HepG2 (cell line): Measurements from ENCODE around the gene RACGAP1. TPM values are rescaled to one million over a fixed set of nuclear protein-coding genes. Genes with fewer than 3 reads are reported as not detected.

Source experiments
- ATAC-seq: fragments of 200-7000 bp; cut with Tn5 transposase; 3 replicates; pipeline ENCODE4 v1.9.1; 2020; ENCODE audit warnings: mild to moderate bottlenecking, moderate library complexity
- BruUV-seq: library from RNA; stranded (reverse); fragments of 400-500 nt; replicated peaks from 2 replicates; lab custom pipeline; 2021; lab: Mats Ljungman, UMichigan
- CTCF ChIA-PET: fragments of 300-600 bp; formaldehyde crosslinking; extraction: SDS; loops from one replicate; lab custom pipeline; 2021; ENCODE audit warnings: low total read pairs, inconsistent platforms, low intra/inter-chr PET ratio; lab: Yijun Ruan, JAX
- POLR2A ChIA-PET: fragments of 350-600 bp; sonication (Branson Sonifier 250); formaldehyde crosslinking; loops from one replicate; lab custom pipeline; 2020; ENCODE audit warnings: antibody characterized with exemption, inconsistent platforms; lab: Yijun Ruan, JAX
- DNase-seq: peaks from one replicate; pipeline ENCODE4 v3.0.0-alpha.2; 2015; ENCODE audit warnings: low spot score
- FAIRE-seq: peaks from 3 replicates; lab custom pipeline; 2011; peaks lifted over from hg19 to GRCh38; lab: Jason Lieb, UNC
- H2AFZ ChIP-seq: one replicate; pipeline ENCODE4 v1.6.1; 2011; ENCODE audit warnings: low read length, inconsistent platforms
- H3K27ac ChIP-seq: fragments of 300-600 bp; 3 replicates; pipeline ENCODE4 v1.8.0; 2011; ENCODE audit warnings: mixed run types, mild to moderate bottlenecking, mixed read lengths, low read length, inconsistent platforms; ENCODE audit not compliant: insufficient read depth; ENCODE audit errors: extremely low read length
- H3K27me3 ChIP-seq, 2 experiments: fragments of 200-600 bp in 1 of 2; 2 replicates in 1 of 2; 3 replicates in 1 of 2; pipeline versions ENCODE4 v1.6.0 to v1.8.0; 2011; ENCODE audit warnings: low read length in 2 of 2, mild to moderate bottlenecking in 2 of 2, moderate library complexity in 2 of 2, inconsistent platforms in 1 of 2; ENCODE audit not compliant: insufficient read depth in 2 of 2, control insufficient read depth in 1 of 2
- H3K36me3 ChIP-seq, 2 experiments: fragments of 200-600 bp in 1 of 2; replicated peaks in 1 of 2; 2 replicates in 1 of 2; 3 replicates in 1 of 2; pipeline versions ENCODE4 v1.5.1 to v1.8.0; 2011; ENCODE audit warnings: low read length in 2 of 2, inconsistent platforms in 1 of 2; ENCODE audit not compliant: insufficient read depth in 2 of 2, control insufficient read depth in 1 of 2
- H3K4me1 ChIP-seq: 2 replicates; pipeline ENCODE4 v1.5.1; 2012; ENCODE audit warnings: low read length, inconsistent platforms; ENCODE audit not compliant: insufficient read depth
- H3K4me2 ChIP-seq: 2 replicates; pipeline ENCODE4 v1.6.0; 2011; ENCODE audit warnings: low read depth, low read length, inconsistent platforms
- H3K4me3 ChIP-seq, 3 experiments: fragments of 200-600 bp in 1 of 3; sonication (generic), shearing (Covaris generic) in 1 of 3; replicated peaks in 1 of 3; 2 replicates each; pipeline ENCODE4 v1.5.1; 2011 to 2016; ENCODE audit warnings: low read length in 3 of 3, inconsistent platforms in 2 of 3, low read depth in 2 of 3, mild to moderate bottlenecking in 2 of 3, control low read depth in 1 of 3, mixed read lengths in 1 of 3; ENCODE audit not compliant: insufficient read depth in 1 of 3
- H3K79me2 ChIP-seq: one replicate; pipeline ENCODE4 v1.6.1; 2011; ENCODE audit warnings: low read length, inconsistent platforms; ENCODE audit not compliant: insufficient read depth
- H3K9ac ChIP-seq: 2 replicates; pipeline ENCODE4 v1.6.0; 2011; ENCODE audit warnings: mild to moderate bottlenecking, low read depth, low read length, inconsistent platforms; ENCODE audit not compliant: insufficient read depth
- H3K9me3 ChIP-seq: 2 replicates; pipeline ENCODE4 v1.5.1; 2012; ENCODE audit warnings: mild to moderate bottlenecking, low read length
- H4K20me1 ChIP-seq: 2 replicates; pipeline ENCODE4 v1.6.0; 2011; ENCODE audit warnings: inconsistent platforms, mild to moderate bottlenecking, low read length, moderate library complexity; ENCODE audit not compliant: insufficient read depth
- GTF2F1 ChIP-seq: fragments of 150-350 bp; IDR thresholded peaks from 2 replicates; pipeline ENCODE4 v1.6.1; 2014; ENCODE audit warnings: low read length
- RFXAP ChIP-seq: sonication (generic); formaldehyde crosslinking; IDR thresholded peaks from 2 replicates; pipeline ENCODE4 v1.4.0; 2020; ENCODE audit warnings: missing genetic modification reagents, borderline replicate concordance
- SOX6 ChIP-seq, 2 experiments: fragments of 450-650 bp in 1 of 2; sonication (generic) in 1 of 2; formaldehyde crosslinking in 1 of 2; IDR thresholded peaks; 2 replicates each; pipeline versions ENCODE4 v1.4.0 to v1.6.1; 2017 to 2020; ENCODE audit warnings: antibody characterized with exemption in 1 of 2, mild to moderate bottlenecking in 1 of 2, missing genetic modification reagents in 1 of 2
- TEAD3 ChIP-seq: optimal IDR thresholded peaks from 2 replicates; pipeline ENCODE3; 2016; ENCODE audit warnings: borderline replicate concordance
- ZNF143 ChIP-seq: sonication (generic); formaldehyde crosslinking; IDR thresholded peaks from 2 replicates; pipeline ENCODE4 v1.4.0; 2020; ENCODE audit warnings: missing genetic modification reagents
- WGBS: methylation state at CpG from one replicate; pipeline ENCODE4 v1.1.6; 2017; ENCODE audit warnings: low lambda C conversion rate; 5-methylcytosine and 5-hydroxymethylcytosine counted together
- in situ Hi-C: cut with HindIII; loops from 2 replicates; pipeline ENCODE4 v1.10.0; 2017; ENCODE audit warnings: low pct_unique_long_range_greater_than_20kb; ENCODE audit not compliant: extremely low pct_ligation_motif_present
- intact Hi-C: fragments of 100-400 bp; cut with micrococcal nuclease; formaldehyde crosslinking; loops from one replicate; pipeline ENCODE4 v1.10.0; 2022; ENCODE audit not compliant: unreplicated experiment
- polyA plus RNA-seq, 8 experiments: library from polyadenylated mRNA; depleted of rRNA in 3 of 8; stranded (reverse) in 7 of 8; unstranded in 1 of 8; fragments of >200 nt; fragmentation: Illumina TruSeq in 4 of 8; extraction: Trizol in 4 of 8; gene quantifications; 2 replicates each; pipeline versions ENCODE4 v1.2.1 to v1.2.3, GENCODE V29; 2011 to 2016; ENCODE audit warnings: low read depth in 4 of 8, missing spikeins in 1 of 8, mixed read lengths in 1 of 8; ENCODE audit not compliant: insufficient read depth in 1 of 8
- total RNA-seq, 5 experiments: library from RNA; depleted of rRNA; stranded (reverse); fragments of >200 nt; fragmentation: Illumina TruSeq; extraction: Trizol; gene quantifications; 2 replicates each; pipeline ENCODE4 v1.2.3, GENCODE V29; 2016; ENCODE audit warnings: low read depth in 1 of 5
- TF ChIP-seq, protein P1 (sequence below): IDR thresholded peaks from 2 replicates; pipeline ENCODE4 v1.6.1; 2016; ENCODE audit warnings: low read depth
- TF ChIP-seq, protein P2 (sequence below): sonication (generic); formaldehyde crosslinking; IDR thresholded peaks from 2 replicates; pipeline ENCODE4 v1.5.1; 2020; ENCODE audit warnings: mild to moderate bottlenecking, missing genetic modification reagents, borderline replicate concordance

RACGAP1 gene
- total and polyA plus RNA-seq, 2 of the 13 experiments (the other 11 are each of a cell fraction or from before 2014, with no cell fraction given) = 16.7 to 57.9 TPM

DNA sequence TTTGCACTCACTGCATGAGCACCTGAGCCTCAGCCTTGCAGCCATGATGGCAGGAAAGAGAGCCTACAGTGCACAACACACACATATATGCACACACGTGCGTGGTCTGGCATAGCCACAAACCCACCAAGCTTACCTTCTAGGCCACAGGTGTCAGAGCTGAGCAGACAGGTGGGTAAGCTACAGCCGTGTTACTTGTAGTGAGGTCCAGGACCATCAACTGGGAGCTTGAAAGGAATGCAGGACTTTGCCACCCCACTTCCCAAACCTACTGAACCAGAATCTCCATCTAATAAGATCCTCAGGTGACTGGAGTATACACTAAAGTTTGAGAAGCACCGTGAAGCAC, 34.8 kb upstream of the RACGAP1 start (continued):
- TF ChIP-seq, protein P1, sequence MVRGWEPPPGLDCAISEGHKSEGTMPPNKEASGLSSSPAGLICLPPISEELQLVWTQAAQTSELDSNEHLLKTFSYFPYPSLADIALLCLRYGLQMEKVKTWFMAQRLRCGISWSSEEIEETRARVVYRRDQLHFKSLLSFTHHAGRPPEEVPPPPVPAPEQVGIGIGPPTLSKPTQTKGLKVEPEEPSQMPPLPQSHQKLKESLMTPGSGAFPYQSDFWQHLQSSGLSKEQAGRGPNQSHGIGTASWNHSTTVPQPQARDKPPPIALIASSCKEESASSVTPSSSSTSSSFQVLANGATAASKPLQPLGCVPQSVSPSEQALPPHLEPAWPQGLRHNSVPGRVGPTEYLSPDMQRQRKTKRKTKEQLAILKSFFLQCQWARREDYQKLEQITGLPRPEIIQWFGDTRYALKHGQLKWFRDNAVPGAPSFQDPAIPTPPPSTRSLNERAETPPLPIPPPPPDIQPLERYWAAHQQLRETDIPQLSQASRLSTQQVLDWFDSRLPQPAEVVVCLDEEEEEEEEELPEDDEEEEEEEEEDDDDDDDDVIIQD = no peak
- TF ChIP-seq, protein P2, sequence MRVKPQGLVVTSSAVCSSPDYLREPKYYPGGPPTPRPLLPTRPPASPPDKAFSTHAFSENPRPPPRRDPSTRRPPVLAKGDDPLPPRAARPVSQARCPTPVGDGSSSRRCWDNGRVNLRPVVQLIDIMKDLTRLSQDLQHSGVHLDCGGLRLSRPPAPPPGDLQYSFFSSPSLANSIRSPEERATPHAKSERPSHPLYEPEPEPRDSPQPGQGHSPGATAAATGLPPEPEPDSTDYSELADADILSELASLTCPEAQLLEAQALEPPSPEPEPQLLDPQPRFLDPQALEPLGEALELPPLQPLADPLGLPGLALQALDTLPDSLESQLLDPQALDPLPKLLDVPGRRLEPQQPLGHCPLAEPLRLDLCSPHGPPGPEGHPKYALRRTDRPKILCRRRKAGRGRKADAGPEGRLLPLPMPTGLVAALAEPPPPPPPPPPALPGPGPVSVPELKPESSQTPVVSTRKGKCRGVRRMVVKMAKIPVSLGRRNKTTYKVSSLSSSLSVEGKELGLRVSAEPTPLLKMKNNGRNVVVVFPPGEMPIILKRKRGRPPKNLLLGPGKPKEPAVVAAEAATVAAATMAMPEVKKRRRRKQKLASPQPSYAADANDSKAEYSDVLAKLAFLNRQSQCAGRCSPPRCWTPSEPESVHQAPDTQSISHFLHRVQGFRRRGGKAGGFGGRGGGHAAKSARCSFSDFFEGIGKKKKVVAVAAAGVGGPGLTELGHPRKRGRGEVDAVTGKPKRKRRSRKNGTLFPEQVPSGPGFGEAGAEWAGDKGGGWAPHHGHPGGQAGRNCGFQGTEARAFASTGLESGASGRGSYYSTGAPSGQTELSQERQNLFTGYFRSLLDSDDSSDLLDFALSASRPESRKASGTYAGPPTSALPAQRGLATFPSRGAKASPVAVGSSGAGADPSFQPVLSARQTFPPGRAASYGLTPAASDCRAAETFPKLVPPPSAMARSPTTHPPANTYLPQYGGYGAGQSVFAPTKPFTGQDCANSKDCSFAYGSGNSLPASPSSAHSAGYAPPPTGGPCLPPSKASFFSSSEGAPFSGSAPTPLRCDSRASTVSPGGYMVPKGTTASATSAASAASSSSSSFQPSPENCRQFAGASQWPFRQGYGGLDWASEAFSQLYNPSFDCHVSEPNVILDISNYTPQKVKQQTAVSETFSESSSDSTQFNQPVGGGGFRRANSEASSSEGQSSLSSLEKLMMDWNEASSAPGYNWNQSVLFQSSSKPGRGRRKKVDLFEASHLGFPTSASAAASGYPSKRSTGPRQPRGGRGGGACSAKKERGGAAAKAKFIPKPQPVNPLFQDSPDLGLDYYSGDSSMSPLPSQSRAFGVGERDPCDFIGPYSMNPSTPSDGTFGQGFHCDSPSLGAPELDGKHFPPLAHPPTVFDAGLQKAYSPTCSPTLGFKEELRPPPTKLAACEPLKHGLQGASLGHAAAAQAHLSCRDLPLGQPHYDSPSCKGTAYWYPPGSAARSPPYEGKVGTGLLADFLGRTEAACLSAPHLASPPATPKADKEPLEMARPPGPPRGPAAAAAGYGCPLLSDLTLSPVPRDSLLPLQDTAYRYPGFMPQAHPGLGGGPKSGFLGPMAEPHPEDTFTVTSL (CRISPR knock-in tag) = no peak
- TF ChIP-seq ZNF143 (CRISPR knock-in tag) = no peak
- no peak for TF ChIP-seq TEAD3 (CRISPR knock-in tag)
- no peak for TF ChIP-seq GTF2F1

DNA sequence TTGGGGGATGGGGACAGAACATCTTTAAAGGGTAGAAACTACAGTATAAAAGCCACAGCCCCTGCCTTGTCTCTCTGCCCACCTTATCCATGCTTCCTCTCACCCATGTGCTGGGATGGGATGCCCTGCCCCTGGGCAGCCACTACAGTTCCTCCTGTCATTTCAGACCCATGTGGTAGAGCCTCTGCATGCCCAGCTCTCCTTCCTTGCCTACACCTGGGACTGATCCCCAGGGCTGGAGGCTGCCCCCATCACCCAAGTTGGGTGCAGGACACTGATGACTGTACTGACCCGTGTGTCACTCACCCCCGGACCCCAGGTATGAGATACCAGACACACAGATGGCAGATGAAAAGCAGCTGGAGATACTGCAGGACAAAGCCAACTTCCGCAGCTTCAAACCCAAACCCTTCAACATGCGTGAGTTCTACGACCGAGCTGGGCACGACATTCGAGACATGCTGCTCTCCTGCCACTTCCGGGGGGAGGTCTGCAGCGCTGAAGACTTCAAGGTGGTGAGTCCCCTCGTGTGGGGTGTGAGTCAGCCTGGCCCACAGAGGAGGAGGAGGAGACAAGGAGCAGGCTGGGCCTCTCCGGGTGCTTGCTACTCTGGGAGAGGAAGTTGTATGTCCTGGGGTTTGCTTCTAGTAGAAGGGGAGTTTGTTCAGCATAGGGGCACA, 34.3 kb upstream of the RACGAP1 start:
- Histone ChIP-seq H3K27me3 (peaks cover 9 to 28% of the 10 kb centered on the region in 2 experiments; a peak in 4 of 5 replicates), H3K4me2 (no peak overlapping the region), H3K79me2 (no peaks in the 10 kb centered on the region), H3K9ac (no peak overlapping the region), H4K20me1 (no peaks in the 10 kb centered on the region), H3K27ac (no peak overlapping the region), H3K4me3 (no peak overlapping the region), H3K9me3 (no peaks in the 10 kb centered on the region), H2AFZ (no peak overlapping the region), H3K4me1 (peaks cover 24% of the 10 kb centered on the region)
- BruUV-seq = no TSS peak
- in situ Hi-C loops (loop anchor here (5.0 to 10.0 kb wide), 2 partner anchors 87 to 195 kb away; partner anchors contain the start of gene AQP6), intact Hi-C loops (no loop called here)
- ChIA-PET CTCF (no interaction called here), POLR2A (no interaction called here)
- no peak for DNase-seq
- 80% methylated on average over 10 of the region's 12 CpGs for WGBS
- FAIRE-seq = no peak
- TF ChIP-seq RFXAP (CRISPR knock-in tag) = no peak
- no peak for TF ChIP-seq SOX6 (IDR thresholded peaks at IDR 0.05)
- no peak for TF ChIP-seq SOX6 (CRISPR knock-in tag; IDR thresholded peaks at IDR 0.05)
- TF ChIP-seq, all 625 proteins: peak for 0
- H3K36me3 ChIP-seq = no peaks in the 10 kb centered on the region
- ATAC-seq = no peak
